Measurements from ENCODE around the gene XAB2. TPM values are rescaled to one million over a fixed set of nuclear protein-coding genes. Genes with fewer than 3 reads are reported as not detected.

XAB2 gene
- total RNA-seq, 4 donors from 2014 or later: 53.7 to 77.2 (median 55.4) TPM

DNA sequence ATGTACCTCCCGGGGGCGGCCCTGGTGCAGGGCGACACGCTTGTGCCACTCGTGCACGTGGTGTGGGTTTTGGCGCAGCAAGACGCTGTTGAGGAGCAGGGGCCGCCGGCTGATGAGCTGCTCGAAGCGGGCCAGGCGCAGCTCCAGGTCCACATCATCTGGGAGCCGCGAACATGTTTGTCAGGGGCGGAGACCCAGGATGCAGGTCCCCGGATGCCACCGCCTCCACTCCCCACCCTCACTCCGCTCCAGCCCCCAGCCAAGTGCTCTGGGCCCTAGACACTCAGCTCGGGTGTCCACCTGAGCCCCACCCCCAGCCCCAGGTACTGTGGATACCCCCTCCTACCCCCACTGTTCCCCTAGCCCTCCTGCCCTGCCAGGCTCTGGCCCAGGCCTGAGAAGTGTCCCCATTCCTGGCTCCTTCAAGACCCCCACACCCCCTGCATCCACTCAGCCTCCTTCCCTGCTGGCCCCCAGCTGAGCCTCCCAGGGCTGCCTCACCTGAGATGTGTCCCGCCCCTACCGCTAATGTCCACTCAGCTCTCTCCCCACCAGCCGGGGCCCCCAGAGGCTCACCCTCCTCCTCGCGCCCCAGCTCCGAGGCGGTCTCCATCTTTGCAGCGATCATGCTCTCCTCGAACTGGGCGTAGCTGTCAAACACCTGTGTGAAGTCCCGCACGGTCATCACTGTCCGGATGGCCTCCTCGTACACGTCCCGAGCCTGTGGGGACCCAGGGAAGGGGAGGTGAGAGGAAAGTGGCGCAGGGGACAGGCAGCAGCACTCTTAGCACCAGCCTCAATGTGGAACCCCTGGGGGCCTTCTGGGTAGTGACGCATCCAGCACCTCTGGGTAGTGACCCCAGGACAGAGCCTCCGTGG lies 5.4 kb downstream of the XAB2 start:
- Histone ChIP-seq H3K9me3 (no peaks in the 10 kb centered on the region), H3K36me3 (peaks cover 50 to 65% of the 10 kb centered on the region in 2 donors), H3K4me1 (peaks cover 24 to 27% of the 10 kb centered on the region in 2 donors), H3K27me3 (no peaks in the 10 kb centered on the region), H3K27ac (no peak overlapping the region), H3K4me3 (replicated peaks in 1 of 3) (no peak overlapping the region)
- intact Hi-C loops (cut with DNase I): no loop called here
- no peak for DNase-seq
- WGBS, 2 donors: 94 to 95% methylated on average over 25 to 29 of the region's 39 CpGs
- TF ChIP-seq POLR2A (IDR thresholded peaks at IDR 0.05): no peak
- TF ChIP-seq, protein P1, sequence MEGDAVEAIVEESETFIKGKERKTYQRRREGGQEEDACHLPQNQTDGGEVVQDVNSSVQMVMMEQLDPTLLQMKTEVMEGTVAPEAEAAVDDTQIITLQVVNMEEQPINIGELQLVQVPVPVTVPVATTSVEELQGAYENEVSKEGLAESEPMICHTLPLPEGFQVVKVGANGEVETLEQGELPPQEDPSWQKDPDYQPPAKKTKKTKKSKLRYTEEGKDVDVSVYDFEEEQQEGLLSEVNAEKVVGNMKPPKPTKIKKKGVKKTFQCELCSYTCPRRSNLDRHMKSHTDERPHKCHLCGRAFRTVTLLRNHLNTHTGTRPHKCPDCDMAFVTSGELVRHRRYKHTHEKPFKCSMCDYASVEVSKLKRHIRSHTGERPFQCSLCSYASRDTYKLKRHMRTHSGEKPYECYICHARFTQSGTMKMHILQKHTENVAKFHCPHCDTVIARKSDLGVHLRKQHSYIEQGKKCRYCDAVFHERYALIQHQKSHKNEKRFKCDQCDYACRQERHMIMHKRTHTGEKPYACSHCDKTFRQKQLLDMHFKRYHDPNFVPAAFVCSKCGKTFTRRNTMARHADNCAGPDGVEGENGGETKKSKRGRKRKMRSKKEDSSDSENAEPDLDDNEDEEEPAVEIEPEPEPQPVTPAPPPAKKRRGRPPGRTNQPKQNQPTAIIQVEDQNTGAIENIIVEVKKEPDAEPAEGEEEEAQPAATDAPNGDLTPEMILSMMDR (IDR thresholded peaks at IDR 0.05): no peak

DNA sequence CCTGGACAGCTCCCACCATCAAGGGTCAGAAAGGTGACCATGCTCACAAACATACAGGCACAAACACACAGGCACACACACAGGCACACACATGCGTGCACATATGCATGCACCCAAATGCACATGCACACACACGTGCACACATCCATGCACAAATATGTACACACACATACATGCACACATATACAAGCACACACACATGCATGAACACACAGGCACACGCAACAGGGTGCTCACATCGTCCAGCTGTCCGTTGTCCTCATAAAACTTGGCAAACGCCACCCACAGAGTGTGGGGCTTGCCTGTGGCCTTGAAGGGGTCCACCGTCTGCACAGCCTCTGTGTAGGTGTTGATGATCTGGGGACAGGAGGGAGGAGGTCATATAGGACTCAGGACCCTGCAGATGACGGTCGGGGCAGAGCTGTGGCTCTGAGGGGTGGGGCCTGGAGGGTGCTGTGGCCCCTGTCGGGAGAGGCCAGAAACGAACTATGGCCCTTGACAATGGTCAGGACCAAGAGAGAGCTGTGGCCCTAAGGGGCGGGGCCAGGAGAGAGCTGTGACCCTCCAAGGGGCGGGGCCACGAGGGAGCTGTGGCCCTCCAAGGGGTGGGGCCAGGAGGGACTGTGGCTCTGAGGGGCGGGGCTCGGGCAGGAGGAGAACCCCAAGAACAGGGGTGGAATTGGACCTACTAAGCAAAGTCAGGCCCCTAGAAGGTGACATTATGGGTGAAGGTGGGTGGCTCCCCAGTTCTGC lies 6.2 kb downstream of the XAB2 start:
- Histone ChIP-seq H3K4me1 (peaks cover 24 to 27% of the 10 kb centered on the region in 2 donors), H3K27me3 (no peaks in the 10 kb centered on the region), H3K4me3 (replicated peaks in 1 of 3) (no peak overlapping the region), H3K9me3 (no peaks in the 10 kb centered on the region), H3K36me3 (peaks cover 50 to 65% of the 10 kb centered on the region in 2 donors), H3K27ac (no peak overlapping the region)
- TF ChIP-seq POLR2A (IDR thresholded peaks at IDR 0.05): no peak
- TF ChIP-seq, protein P1 (IDR thresholded peaks at IDR 0.05): no peak
- intact Hi-C loops (cut with DNase I): no loop called here
- no peak for DNase-seq
- WGBS, 2 donors: 91 to 96% methylated on average over 13 to 16 of the region's 16 CpGs

DNA sequence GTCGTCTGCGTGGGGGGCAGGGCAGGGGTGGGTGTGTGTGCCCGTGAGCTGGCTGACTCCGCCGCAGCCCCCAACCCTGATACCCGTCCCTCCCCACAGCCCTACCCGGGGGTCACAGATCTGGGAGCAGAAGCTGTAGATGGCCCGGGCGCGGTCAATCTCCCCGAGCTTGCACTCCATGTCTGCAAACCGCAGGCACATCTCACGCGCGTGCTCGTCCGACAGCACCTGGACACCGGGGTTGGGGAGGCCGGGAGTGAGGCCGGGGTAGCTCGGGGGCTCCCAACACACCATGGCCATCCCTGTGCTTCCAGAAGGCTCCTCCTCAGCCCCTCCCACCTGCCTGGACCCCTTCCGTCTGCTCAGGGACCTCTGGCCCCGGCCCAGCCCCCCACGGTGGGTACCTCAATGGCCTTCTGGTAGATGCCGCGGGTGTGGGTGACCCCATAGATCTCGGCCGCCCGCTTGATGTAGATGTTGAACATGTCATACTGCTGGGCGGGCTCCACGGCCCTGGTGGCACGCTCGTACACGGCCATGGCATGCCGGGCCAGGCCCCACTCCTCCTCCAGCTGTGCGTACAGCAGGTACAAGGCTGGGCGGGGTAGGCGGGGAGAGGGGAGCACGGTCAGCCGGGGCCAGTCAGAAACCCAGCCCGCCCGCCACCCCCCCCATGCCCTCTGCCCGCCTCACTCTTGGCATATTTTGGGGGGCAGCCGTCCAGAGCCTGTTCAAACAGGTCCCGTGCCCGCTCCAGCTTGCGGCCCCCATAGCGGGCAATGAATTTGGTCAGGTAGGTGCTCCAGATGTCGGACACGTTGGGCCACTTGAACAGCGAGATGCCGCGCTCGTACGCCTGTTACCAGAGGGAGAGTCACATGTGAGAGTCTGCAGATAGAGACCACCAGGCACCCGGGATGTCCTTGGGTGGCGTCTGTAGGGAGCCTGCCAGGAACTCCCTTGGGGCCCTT lies 8.6 kb downstream of the XAB2 start:
- H3K4me1 ChIP-seq: peaks cover 24 to 29% of the 10 kb centered on the region in 2 donors
- WGBS, 2 donors: 97% methylated on average over 43 of the region's 57 CpGs; no CpG with 5 or more reads in 1 of the 2 donors
- intact Hi-C loops (cut with DNase I): no loop called here
- no peak overlapping the region for H3K4me3 ChIP-seq (replicated peaks in 1 of 3)
- TF ChIP-seq POLR2A (IDR thresholded peaks at IDR 0.05): no peak
- TF ChIP-seq, protein P1 (IDR thresholded peaks at IDR 0.05): no peak
- H3K9me3 ChIP-seq: no peaks in the 10 kb centered on the region
- peaks cover 50 to 63% of the 10 kb centered on the region in 2 donors for H3K36me3 ChIP-seq
- DNase-seq: peak in 1 of 2 donors; percentile 8
- no peaks in the 10 kb centered on the region for H3K27me3 ChIP-seq
- peak overlapping the region in 2 of 3 donors; percentile 91 to 98 for H3K27ac ChIP-seq

DNA sequence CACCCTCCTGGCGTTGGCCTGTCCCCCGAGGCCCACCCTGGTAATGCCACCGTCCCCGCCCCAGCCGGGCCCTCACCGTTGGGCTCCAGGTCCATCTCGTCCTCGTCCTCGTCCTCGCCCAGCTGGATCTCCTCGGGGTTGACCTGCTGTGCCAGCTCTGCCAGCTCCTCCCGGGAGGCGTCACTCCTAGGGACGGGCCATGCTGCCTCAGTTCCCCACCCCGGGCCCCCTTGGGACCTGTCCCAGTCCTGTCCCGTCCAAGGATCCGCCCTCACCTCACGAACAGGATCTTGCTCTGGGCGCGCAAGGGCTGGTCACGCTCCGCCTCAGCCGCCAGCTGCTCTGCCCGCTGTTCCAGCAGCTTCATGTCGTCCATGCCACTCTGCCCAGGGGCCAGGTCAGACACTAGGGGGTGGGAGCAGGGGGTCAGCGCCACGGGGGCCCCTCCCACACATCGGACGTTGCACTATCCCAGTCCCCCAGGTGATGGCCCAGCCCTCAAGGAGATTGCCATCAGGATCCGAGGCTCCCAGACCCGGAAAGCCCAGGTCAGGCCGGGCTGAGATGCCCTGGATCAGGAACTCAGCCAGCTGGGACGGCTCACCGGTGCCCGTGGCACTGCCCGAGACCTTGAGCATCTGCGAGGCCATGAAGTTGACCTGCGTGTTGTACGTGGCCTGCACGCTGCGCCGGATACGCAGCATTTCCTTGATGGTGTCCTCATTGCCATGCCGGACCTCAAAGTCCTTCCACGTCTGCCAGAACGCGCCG lies 9.5 kb downstream of the XAB2 start:
- peaks cover 42 to 54% of the 10 kb centered on the region in 2 donors for H3K36me3 ChIP-seq
- intact Hi-C loops (cut with DNase I): no loop called here
- DNase-seq: peak; percentile 82 to 84

More for the DNA sequence above, 9.5 kb downstream of the XAB2 start:
- Histone ChIP-seq H3K4me1 (peaks cover 24 to 29% of the 10 kb centered on the region in 2 donors), H3K27me3 (no peaks in the 10 kb centered on the region), H3K27ac (peak overlapping the region; percentile 91 to 98 (median 96)), H3K4me3 (replicated peaks in 1 of 3) (no peak overlapping the region), H3K9me3 (no peaks in the 10 kb centered on the region)
- no peak for TF ChIP-seq POLR2A (IDR thresholded peaks at IDR 0.05)
- TF ChIP-seq, protein P1 (IDR thresholded peaks at IDR 0.05): no peak
- 58 to 80% methylated on average over 5 to 38 of the region's 48 CpGs for WGBS, 2 donors

Data from thyroid gland (tissue), 4 donors.